Esophagus muscularis mucosa (tissue), 3 donors: Measurements from ENCODE around the gene EEF2K.

Source experiments
- POLR2A ChIP-seq: fragments of 450-650 bp; IDR thresholded peaks from one replicate; pipeline ENCODE4 v1.6.1; 2017; ENCODE audit warnings: antibody characterized with exemption, moderate library complexity, mild to moderate bottlenecking, low read depth
- TF ChIP-seq, protein P1 (sequence below), 3 experiments: fragments of 200-600 bp in 2 of 3; fragments of 450-650 bp in 1 of 3; sonication (generic) in 2 of 3; IDR thresholded peaks; one replicate each; pipeline ENCODE4 v1.5.1; 2017 to 2019; ENCODE audit warnings: antibody characterized with exemption in 3 of 3, mild to moderate bottlenecking in 2 of 3, moderate library complexity in 1 of 3

GRCh38 chr16:22192261-22193062 lies 13.6 kb upstream of the EEF2K start:
- TF ChIP-seq, protein P1, sequence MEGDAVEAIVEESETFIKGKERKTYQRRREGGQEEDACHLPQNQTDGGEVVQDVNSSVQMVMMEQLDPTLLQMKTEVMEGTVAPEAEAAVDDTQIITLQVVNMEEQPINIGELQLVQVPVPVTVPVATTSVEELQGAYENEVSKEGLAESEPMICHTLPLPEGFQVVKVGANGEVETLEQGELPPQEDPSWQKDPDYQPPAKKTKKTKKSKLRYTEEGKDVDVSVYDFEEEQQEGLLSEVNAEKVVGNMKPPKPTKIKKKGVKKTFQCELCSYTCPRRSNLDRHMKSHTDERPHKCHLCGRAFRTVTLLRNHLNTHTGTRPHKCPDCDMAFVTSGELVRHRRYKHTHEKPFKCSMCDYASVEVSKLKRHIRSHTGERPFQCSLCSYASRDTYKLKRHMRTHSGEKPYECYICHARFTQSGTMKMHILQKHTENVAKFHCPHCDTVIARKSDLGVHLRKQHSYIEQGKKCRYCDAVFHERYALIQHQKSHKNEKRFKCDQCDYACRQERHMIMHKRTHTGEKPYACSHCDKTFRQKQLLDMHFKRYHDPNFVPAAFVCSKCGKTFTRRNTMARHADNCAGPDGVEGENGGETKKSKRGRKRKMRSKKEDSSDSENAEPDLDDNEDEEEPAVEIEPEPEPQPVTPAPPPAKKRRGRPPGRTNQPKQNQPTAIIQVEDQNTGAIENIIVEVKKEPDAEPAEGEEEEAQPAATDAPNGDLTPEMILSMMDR (IDR thresholded peaks at IDR 0.05): no peak
- TF ChIP-seq POLR2A: no peak
